Measurements from ENCODE around the gene CISD1.

Gene CISD1

GRCh38 chr10:58268454-58268945 is 462 bp upstream of the CISD1 start:
- Histone ChIP-seq H3K27me3 (ENCODE audit: insufficient read depth, low read length, poor library complexity) (no peaks in the 10 kb centered on the region), H3K4me3 (ENCODE audit: low read depth in 1 of 2, low read length in 2 of 2) (peak overlapping the region; percentile 51 to 83), H3K9ac (ENCODE audit: low read depth, low read length) (peak overlapping the region; percentile 70), H2AFZ (ENCODE audit: low read depth, low read length) (peak overlapping the region; percentile 96), H3K79me2 (ENCODE audit: insufficient read depth, low read length) (peaks cover 83% of the 10 kb centered on the region), H3K4me1 (ENCODE audit: insufficient read depth, low read length) (peaks cover 50% of the 10 kb centered on the region), H3K36me3 (ENCODE audit: insufficient read depth, low read length) (no peaks in the 10 kb centered on the region; the same call in 1 of the 2 replicates), H4K20me1 (ENCODE audit: insufficient read depth, low read length) (peaks cover 13% of the 10 kb centered on the region; the same call in 1 of the 2 replicates), H3K27ac (ENCODE audit: low read length) (peak overlapping the region; percentile 83), H3K9me3 (ENCODE audit: insufficient read depth, low read length, severe bottlenecking) (no peaks in the 10 kb centered on the region), H3K4me2 (ENCODE audit: insufficient read depth, low read length) (peak overlapping the region; percentile 82)
- ATAC-seq (ENCODE audit: insufficient read depth, low read depth) = peak; percentile 4
- TF ChIP-seq EZH2 (IDR thresholded peaks at IDR 0.05; ENCODE audit: borderline replicate concordance, low read depth, low read length, severe bottlenecking) (no peak), CTCF (IDR thresholded peaks at IDR 0.05; ENCODE audit: borderline replicate concordance, extremely low read depth, low read length, poor library complexity, severe bottlenecking) (no peak)
- DNase-seq = no peak

- H3K27me3 ChIP-seq (ENCODE audit: insufficient read depth, low read length, poor library complexity) = no peaks in the 10 kb centered on the region
These were observed 874 bp downstream of the CISD1 start for GRCh38 chr10:58269782-58270290.

GRCh38 chr10:58275261-58275660 is 6.3 kb downstream of the CISD1 start:
- H3K4me2 ChIP-seq (ENCODE audit: insufficient read depth, low read length) = no peak overlapping the region
- no peaks in the 10 kb centered on the region for H3K27me3 ChIP-seq (ENCODE audit: insufficient read depth, low read length, poor library complexity)
- no peak for TF ChIP-seq CTCF (IDR thresholded peaks at IDR 0.05; ENCODE audit: borderline replicate concordance, extremely low read depth, low read length, poor library complexity, severe bottlenecking)
- no peak for TF ChIP-seq EZH2 (IDR thresholded peaks at IDR 0.05; ENCODE audit: borderline replicate concordance, low read depth, low read length, severe bottlenecking)
- no peak overlapping the region for H3K4me3 ChIP-seq (ENCODE audit: low read depth in 1 of 2, low read length in 2 of 2)
- no peak overlapping the region for H3K27ac ChIP-seq (ENCODE audit: low read length)
- H3K79me2 ChIP-seq (ENCODE audit: insufficient read depth, low read length) = peaks cover 54% of the 10 kb centered on the region
- DNase-seq = no peak
- H3K36me3 ChIP-seq (ENCODE audit: insufficient read depth, low read length) = peaks cover 20% of the 10 kb centered on the region
- H3K9ac ChIP-seq (ENCODE audit: low read depth, low read length) = no peak overlapping the region
- H4K20me1 ChIP-seq (ENCODE audit: insufficient read depth, low read length) = peaks cover 6% of the 10 kb centered on the region; the same call in 1 of the 2 replicates
- no peaks in the 10 kb centered on the region for H3K9me3 ChIP-seq (ENCODE audit: insufficient read depth, low read length, severe bottlenecking)
- ATAC-seq (ENCODE audit: insufficient read depth, low read depth) = no peak
- H2AFZ ChIP-seq (ENCODE audit: low read depth, low read length) = no peak overlapping the region
- H3K4me1 ChIP-seq (ENCODE audit: insufficient read depth, low read length) = peaks cover 23% of the 10 kb centered on the region

More at GRCh38 chr10:58269782-58270290, 874 bp downstream of the CISD1 start:
- Histone ChIP-seq H3K4me3 (ENCODE audit: low read depth in 1 of 2, low read length in 2 of 2) (peak overlapping the region; percentile 51 to 83), H3K9me3 (ENCODE audit: insufficient read depth, low read length, severe bottlenecking) (no peaks in the 10 kb centered on the region), H3K9ac (ENCODE audit: low read depth, low read length) (peak overlapping the region; percentile 70), H4K20me1 (ENCODE audit: insufficient read depth, low read length) (peaks cover 13% of the 10 kb centered on the region; the same call in 1 of the 2 replicates), H3K36me3 (ENCODE audit: insufficient read depth, low read length) (no peaks in the 10 kb centered on the region; the same call in 1 of the 2 replicates), H2AFZ (ENCODE audit: low read depth, low read length) (peak overlapping the region; percentile 82), H3K79me2 (ENCODE audit: insufficient read depth, low read length) (peaks cover 80% of the 10 kb centered on the region), H3K27ac (ENCODE audit: low read length) (peak overlapping the region; percentile 80), H3K4me2 (ENCODE audit: insufficient read depth, low read length) (peak overlapping the region; percentile 82), H3K4me1 (ENCODE audit: insufficient read depth, low read length) (peaks cover 37% of the 10 kb centered on the region)
- ATAC-seq (ENCODE audit: insufficient read depth, low read depth) = no peak
- DNase-seq = no peak
- TF ChIP-seq EZH2 (IDR thresholded peaks at IDR 0.05; ENCODE audit: borderline replicate concordance, low read depth, low read length, severe bottlenecking) (no peak), CTCF (IDR thresholded peaks at IDR 0.05; ENCODE audit: borderline replicate concordance, extremely low read depth, low read length, poor library complexity, severe bottlenecking) (no peak)
